ENCODE results near the gene NTF4.

DNA sequence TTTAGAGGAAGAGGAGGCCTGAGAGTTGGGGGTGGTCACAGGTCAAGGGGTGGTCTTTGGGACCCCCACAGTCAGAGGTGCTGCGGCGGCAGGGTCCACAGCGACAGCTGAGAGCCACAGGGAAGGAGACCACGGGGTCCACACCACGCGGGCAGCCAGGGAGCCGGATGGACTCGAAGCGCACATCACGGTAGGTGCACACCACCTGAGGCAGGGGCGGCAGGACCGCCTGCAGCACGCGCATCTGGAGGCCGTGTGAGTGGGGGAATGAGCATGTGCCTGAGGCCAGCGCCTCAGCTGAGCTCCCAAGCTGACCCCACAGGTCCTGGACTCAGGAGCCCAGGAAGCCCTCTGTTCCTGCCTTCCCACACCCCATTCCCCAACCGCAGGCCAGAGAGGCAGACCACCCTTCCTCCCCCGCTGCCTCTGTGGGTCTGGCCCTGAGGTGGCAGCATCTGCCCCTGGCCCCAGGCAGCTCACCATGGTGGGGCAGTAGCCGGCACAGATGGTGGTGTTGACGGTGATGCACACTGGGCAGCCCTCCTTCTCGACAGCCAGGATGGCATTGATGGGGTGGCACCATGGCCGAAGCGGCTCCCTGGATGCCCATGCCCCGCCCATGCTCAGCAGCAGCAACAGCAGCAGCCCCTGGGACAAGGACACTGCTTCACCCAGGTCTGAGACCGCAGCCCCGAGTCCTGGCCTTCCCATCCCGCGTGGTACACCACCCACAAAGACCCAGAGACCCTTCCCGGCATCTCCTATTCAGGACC lies 48.4 kb downstream of the NTF4 start:
- TF ChIP-seq POLR2A (IDR thresholded peaks at IDR 0.05; ENCODE audit: low read depth, low read length): no peak
- TF ChIP-seq, protein P1, sequence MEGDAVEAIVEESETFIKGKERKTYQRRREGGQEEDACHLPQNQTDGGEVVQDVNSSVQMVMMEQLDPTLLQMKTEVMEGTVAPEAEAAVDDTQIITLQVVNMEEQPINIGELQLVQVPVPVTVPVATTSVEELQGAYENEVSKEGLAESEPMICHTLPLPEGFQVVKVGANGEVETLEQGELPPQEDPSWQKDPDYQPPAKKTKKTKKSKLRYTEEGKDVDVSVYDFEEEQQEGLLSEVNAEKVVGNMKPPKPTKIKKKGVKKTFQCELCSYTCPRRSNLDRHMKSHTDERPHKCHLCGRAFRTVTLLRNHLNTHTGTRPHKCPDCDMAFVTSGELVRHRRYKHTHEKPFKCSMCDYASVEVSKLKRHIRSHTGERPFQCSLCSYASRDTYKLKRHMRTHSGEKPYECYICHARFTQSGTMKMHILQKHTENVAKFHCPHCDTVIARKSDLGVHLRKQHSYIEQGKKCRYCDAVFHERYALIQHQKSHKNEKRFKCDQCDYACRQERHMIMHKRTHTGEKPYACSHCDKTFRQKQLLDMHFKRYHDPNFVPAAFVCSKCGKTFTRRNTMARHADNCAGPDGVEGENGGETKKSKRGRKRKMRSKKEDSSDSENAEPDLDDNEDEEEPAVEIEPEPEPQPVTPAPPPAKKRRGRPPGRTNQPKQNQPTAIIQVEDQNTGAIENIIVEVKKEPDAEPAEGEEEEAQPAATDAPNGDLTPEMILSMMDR (conservative IDR thresholded peaks at IDR 0.05; ENCODE audit: low read depth, low read length): no peak
- no peak for TF ChIP-seq BHLHE40 (IDR thresholded peaks at IDR 0.05; ENCODE audit: low read depth, low read length)
- TF ChIP-seq RAD21 (IDR thresholded peaks at IDR 0.05; ENCODE audit: low read length): no peak
- no peak for TF ChIP-seq RFX5 (IDR thresholded peaks at IDR 0.05; ENCODE audit: low read depth, low read length)
